Endothelial cell of umbilical vein (primary cell): ENCODE measurements around the gene GAST. TPM values are rescaled to one million over a fixed set of nuclear protein-coding genes. Genes with fewer than 3 reads are reported as not detected.
A peak's percentile ranks its signal among the peaks of the same experiment; 100 is the strongest.

Experiments used
- BruUV-seq: library from RNA; stranded (reverse); fragments of 400-500 nt; replicated peaks from 2 replicates; lab custom pipeline; 2021; lab: Mats Ljungman, UMichigan
- CTCF ChIA-PET: fragments of 300-600, 350-600 bp; sonication (Branson Sonifier 250); formaldehyde crosslinking; loops from one replicate; lab custom pipeline; 2021; ENCODE audit warnings: antibody characterized with exemption, inconsistent platforms; lab: Charles Lee
- POLR2A ChIA-PET: fragments of 300-600, 350-600 bp; sonication (Branson Sonifier 250); formaldehyde crosslinking; loops from one replicate; lab custom pipeline; 2021; ENCODE audit warnings: antibody characterized with exemption, inconsistent platforms; lab: Charles Lee
- DNase-seq: peaks from one replicate; pipeline ENCODE4 v3.0.0-alpha.2; 2011; ENCODE audit warnings: low read depth, low spot score
- FAIRE-seq: peaks from 2 replicates; lab custom pipeline; 2011; peaks lifted over from hg19 to GRCh38; lab: Jason Lieb, UNC
- H2AFZ ChIP-seq: 2 replicates; pipeline ENCODE4 v1.6.0; 2012; ENCODE audit warnings: low read depth, low read length, control low read depth, inconsistent platforms
- H3K27ac ChIP-seq: 2 replicates; pipeline ENCODE4 v1.5.1; 2011; ENCODE audit warnings: low read depth, mild to moderate bottlenecking, control low read depth, low read length, moderate library complexity; ENCODE audit not compliant: insufficient read depth
- H3K27me3 ChIP-seq, 2 experiments: 2 replicates each; pipeline versions ENCODE4 v1.6.0 to v1.6.1; 2011; ENCODE audit warnings: low read length in 2 of 2, mixed read lengths in 1 of 2; ENCODE audit not compliant: control insufficient read depth in 2 of 2, insufficient read depth in 2 of 2
- H3K36me3 ChIP-seq, 2 experiments: 2 replicates in 1 of 2; 3 replicates in 1 of 2; pipeline ENCODE4 v1.5.1; 2011; ENCODE audit warnings: low read length in 2 of 2, mild to moderate bottlenecking in 1 of 2, moderate library complexity in 1 of 2; ENCODE audit not compliant: control insufficient read depth in 2 of 2, insufficient read depth in 2 of 2; ENCODE audit errors: extremely low read depth in 1 of 2
- H3K4me1 ChIP-seq: 3 replicates; pipeline ENCODE4 v1.5.1; 2011; ENCODE audit warnings: mild to moderate bottlenecking, low read length; ENCODE audit not compliant: control insufficient read depth, insufficient read depth; ENCODE audit errors: extremely low read depth
- H3K4me2 ChIP-seq: 2 replicates; pipeline ENCODE4 v1.6.1; 2011; ENCODE audit warnings: low read length, control low read depth, mixed read lengths; ENCODE audit not compliant: insufficient read depth
- H3K4me3 ChIP-seq, 3 experiments: fragments of 200-600 bp in 1 of 3; sonication (generic), shearing (Covaris generic) in 1 of 3; replicated peaks in 1 of 3; 2 replicates each; pipeline ENCODE4 v1.5.1; 2011 to 2016; ENCODE audit warnings: control low read depth in 3 of 3, low read length in 3 of 3, mild to moderate bottlenecking in 2 of 3, inconsistent platforms in 1 of 3, low read depth in 1 of 3, moderate library complexity in 1 of 3; ENCODE audit not compliant: insufficient read depth in 1 of 3
- H3K79me2 ChIP-seq: 2 replicates; pipeline ENCODE4 v1.6.0; 2012; ENCODE audit warnings: low read length, inconsistent platforms; ENCODE audit not compliant: control insufficient read depth, insufficient read depth
- H3K9ac ChIP-seq: replicated peaks from 2 replicates; pipeline ENCODE3; 2011; ENCODE audit warnings: low read length, control low read depth; ENCODE audit not compliant: insufficient read depth; ENCODE audit errors: extremely low read depth
- H3K9me1 ChIP-seq: replicated peaks from 3 replicates; pipeline ENCODE4 v1.6.0; 2011; ENCODE audit warnings: mild to moderate bottlenecking, low read length; ENCODE audit not compliant: control insufficient read depth, insufficient read depth; ENCODE audit errors: extremely low read depth
- H3K9me3 ChIP-seq: replicated peaks from 2 replicates; pipeline ENCODE4 v1.5.1; 2012; ENCODE audit warnings: low read length, inconsistent platforms; ENCODE audit not compliant: control insufficient read depth, insufficient read depth
- H4K20me1 ChIP-seq: replicated peaks from 2 replicates; pipeline ENCODE3; 2011; ENCODE audit warnings: mild to moderate bottlenecking, low read length; ENCODE audit not compliant: control insufficient read depth, insufficient read depth; ENCODE audit errors: extremely low read depth
- EZH2 ChIP-seq: IDR thresholded peaks from 2 replicates; pipeline ENCODE4 v1.6.1; 2012; ENCODE audit warnings: borderline replicate concordance, low read depth, mild to moderate bottlenecking, moderate library complexity, low read length, inconsistent platforms; ENCODE audit not compliant: severe bottlenecking
- FOS ChIP-seq: IDR thresholded peaks from 2 replicates; pipeline ENCODE4 v1.6.1; 2011; ENCODE audit warnings: mild to moderate bottlenecking, low read length, moderate library complexity, borderline replicate concordance; ENCODE audit not compliant: insufficient read depth
- GATA2 ChIP-seq: IDR thresholded peaks from 2 replicates; pipeline ENCODE4 v1.7.0; 2011; ENCODE audit warnings: low read depth, mild to moderate bottlenecking, moderate library complexity, mixed read lengths, low read length; ENCODE audit not compliant: insufficient read length, insufficient read depth
- JUN ChIP-seq: IDR thresholded peaks from 2 replicates; pipeline ENCODE4 v1.6.1; 2011; ENCODE audit warnings: borderline replicate concordance, low read depth; ENCODE audit not compliant: insufficient read length, insufficient read depth
- MAX ChIP-seq: IDR thresholded peaks from 2 replicates; pipeline ENCODE4 v1.6.1; 2011; ENCODE audit not compliant: insufficient read depth, insufficient read length
- MYC ChIP-seq: IDR thresholded peaks from one replicate; pipeline ENCODE4 v1.6.1; 2011; ENCODE audit warnings: mild to moderate bottlenecking, low read depth, low read length
- POLR2A ChIP-seq: IDR thresholded peaks from 2 replicates; pipeline ENCODE4 v1.6.1; 2012; ENCODE audit warnings: low read depth, mild to moderate bottlenecking, control low read depth, low read length
- POLR2AphosphoS5 ChIP-seq: IDR thresholded peaks from 2 replicates; pipeline ENCODE4 v1.6.1; 2012; ENCODE audit warnings: low read depth, mild to moderate bottlenecking, control low read depth, low read length, moderate library complexity; ENCODE audit not compliant: insufficient read depth
- dilution Hi-C: fragments of 300-500 bp; cut with MboI; formaldehyde crosslinking; loops from one replicate; pipeline ENCODE4 v1.15.0; 2019; ENCODE audit warnings: low sequenced_read_pairs; ENCODE audit not compliant: extremely low pct_ligation_motif_present
- intact Hi-C: fragments of 100-400 bp; cut with micrococcal nuclease; formaldehyde crosslinking; loops from one replicate; pipeline ENCODE4 v1.10.0; 2022
- polyA plus RNA-seq, 4 experiments: library from polyadenylated mRNA; depleted of rRNA in 3 of 4; stranded (reverse) in 3 of 4; unstranded in 1 of 4; fragments of >200 nt; gene quantifications; 2 replicates each; pipeline versions ENCODE4 v1.2.1 to v1.2.3, GENCODE V29; 2011 to 2012; ENCODE audit warnings: missing spikeins in 1 of 4
- total RNA-seq: library from RNA; stranded (reverse); gene quantifications from 2 replicates; pipeline ENCODE4 v1.2.3, GENCODE V29; 2021
- TF ChIP-seq, protein P1 (sequence below), 2 donors: IDR thresholded peaks; 1 replicate in 1 of 2; 2 replicates in 1 of 2; pipeline ENCODE4 v1.5.1; 2011; ENCODE audit warnings: low read length in 2 of 2, mild to moderate bottlenecking in 2 of 2, moderate library complexity in 2 of 2, control low read depth in 1 of 2, inconsistent platforms in 1 of 2, low read depth in 1 of 2; ENCODE audit not compliant: insufficient read depth in 1 of 2; ENCODE audit errors: extremely low read depth in 1 of 2

The GAST gene
- total and polyA plus RNA-seq, 2 donors (not counting 3 experiments of a cell fraction or from before 2014, with no cell fraction given), result not detected

DNA sequence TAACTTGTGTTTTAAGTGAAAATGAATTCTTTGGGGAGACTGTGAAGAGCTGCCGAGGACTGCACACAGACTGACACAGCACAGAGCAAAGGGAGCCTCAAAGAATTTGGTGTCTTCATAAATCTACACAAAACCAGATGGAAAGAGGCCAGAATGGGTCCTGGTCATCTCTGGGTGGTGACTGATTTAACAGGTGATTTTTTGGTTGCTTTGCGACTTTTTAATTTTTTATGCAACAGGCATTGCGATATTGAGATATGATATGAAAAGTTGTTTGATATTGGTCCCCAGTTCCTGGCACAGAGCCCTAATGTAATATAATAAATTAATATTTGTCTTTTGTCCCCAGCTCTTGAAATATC is 36.1 kb upstream of the GAST start:
- POLR2A ChIA-PET, result interaction anchor here (1.2 kb wide), 1 partner anchor 12 kb away, joined by 5 read pairs; no protein-coding TSS in a partner anchor
- Histone ChIP-seq H3K4me1 (peaks cover 14% of the 10 kb centered on the region), H3K79me2 (no peaks in the 10 kb centered on the region), H2AFZ (no peak overlapping the region), H3K9ac (no peak overlapping the region), H3K36me3 (no peaks in the 10 kb centered on the region), H3K27me3 (peaks cover 0 to 4% of the 10 kb centered on the region in 2 experiments), H3K9me1 (no peaks in the 10 kb centered on the region), H3K9me3 (no peaks in the 10 kb centered on the region), H4K20me1 (no peaks in the 10 kb centered on the region), H3K27ac (no peak overlapping the region), H3K4me2 (no peak overlapping the region), H3K4me3 (no peak overlapping the region)
- dilution Hi-C loops (no loop called here), intact Hi-C loops (no loop called here)
- no TSS peak for BruUV-seq
- FAIRE-seq (no peak), DNase-seq (no peak)
- CTCF ChIA-PET, result interaction anchor here (1.1 to 2.2 kb wide), 2 partner anchors 10 to 13 kb away, joined by 3 to 7 read pairs; no protein-coding TSS in a partner anchor
- TF ChIP-seq POLR2A (no peak), MAX (no peak), MYC (no peak), EZH2 (no peak), POLR2AphosphoS5 (no peak), GATA2 (no peak), FOS (no peak)

- H3K36me3 ChIP-seq, result no peaks in the 10 kb centered on the region
- H3K79me2 ChIP-seq, result no peaks in the 10 kb centered on the region
- peak overlapping the region; percentile 74 for H3K9ac ChIP-seq
- TSS peak; percentile 99 for BruUV-seq
- H3K4me3 ChIP-seq, result peak overlapping the region in 2 of 3 experiments; percentile 43 to 64
- intact Hi-C loops, result no loop called here
- H3K4me1 ChIP-seq, result peaks cover 14% of the 10 kb centered on the region
- FAIRE-seq, result no peak
- CTCF ChIA-PET, result interaction anchor here (0.7 to 4.5 kb wide), 10 partner anchors 8 to 1059 kb away, joined by 3 to 28 read pairs (median 6); partner anchors contain the start of gene EIF1
- peaks cover 0 to 5% of the 10 kb centered on the region in 2 experiments for H3K27me3 ChIP-seq
- no peaks in the 10 kb centered on the region for H3K9me1 ChIP-seq
- peak; percentile 51 for DNase-seq
- H3K9me3 ChIP-seq, result no peaks in the 10 kb centered on the region
- peak overlapping the region; percentile 90 for H3K27ac ChIP-seq
- no peak for TF ChIP-seq POLR2A
- no peak for TF ChIP-seq JUN
- no peak for TF ChIP-seq FOS
- TF ChIP-seq, protein P1, sequence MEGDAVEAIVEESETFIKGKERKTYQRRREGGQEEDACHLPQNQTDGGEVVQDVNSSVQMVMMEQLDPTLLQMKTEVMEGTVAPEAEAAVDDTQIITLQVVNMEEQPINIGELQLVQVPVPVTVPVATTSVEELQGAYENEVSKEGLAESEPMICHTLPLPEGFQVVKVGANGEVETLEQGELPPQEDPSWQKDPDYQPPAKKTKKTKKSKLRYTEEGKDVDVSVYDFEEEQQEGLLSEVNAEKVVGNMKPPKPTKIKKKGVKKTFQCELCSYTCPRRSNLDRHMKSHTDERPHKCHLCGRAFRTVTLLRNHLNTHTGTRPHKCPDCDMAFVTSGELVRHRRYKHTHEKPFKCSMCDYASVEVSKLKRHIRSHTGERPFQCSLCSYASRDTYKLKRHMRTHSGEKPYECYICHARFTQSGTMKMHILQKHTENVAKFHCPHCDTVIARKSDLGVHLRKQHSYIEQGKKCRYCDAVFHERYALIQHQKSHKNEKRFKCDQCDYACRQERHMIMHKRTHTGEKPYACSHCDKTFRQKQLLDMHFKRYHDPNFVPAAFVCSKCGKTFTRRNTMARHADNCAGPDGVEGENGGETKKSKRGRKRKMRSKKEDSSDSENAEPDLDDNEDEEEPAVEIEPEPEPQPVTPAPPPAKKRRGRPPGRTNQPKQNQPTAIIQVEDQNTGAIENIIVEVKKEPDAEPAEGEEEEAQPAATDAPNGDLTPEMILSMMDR (IDR thresholded peaks at IDR 0.05; ENCODE audit: extremely low read depth in 1 of 2, insufficient read depth in 1 of 2, low read depth in 1 of 2, low read length in 2 of 2), result no peak
- no peak for TF ChIP-seq EZH2
- TF ChIP-seq MYC, result no peak
- no peak for TF ChIP-seq POLR2AphosphoS5
- TF ChIP-seq GATA2, result no peak
- TF ChIP-seq MAX, result no peak
- dilution Hi-C loops, result no loop called here
- H3K4me2 ChIP-seq, result peak overlapping the region; percentile 97
- POLR2A ChIA-PET, result interaction anchor here (2.5 kb wide), 1 partner anchor 11 kb away, joined by 33 read pairs; the partner anchor contains the start of gene EIF1
- no peaks in the 10 kb centered on the region for H4K20me1 ChIP-seq
- H2AFZ ChIP-seq, result peak overlapping the region; percentile 87
Measured at GRCh38 chr17:41678411-41678906, 33.7 kb upstream of the GAST start.
